GM19468 (cell line): Measurements from ENCODE around the gene CCSAP.
"Not testable (repeated sequence)": the region's sequence is repeated elsewhere in the genome, so short reads cannot be mapped to it uniquely, and the experiment has no call there.

Experiments used
- ATAC-seq: cut with Tn5 transposase; IDR thresholded peaks from one replicate; pipeline ENCODE4 v1.9.1; 2021; ENCODE audit warnings: mild to moderate bottlenecking, moderate library complexity, moderate number of reproducible peaks; ENCODE audit not compliant: unreplicated experiment; ENCODE audit errors: extremely low read depth

Gene CCSAP

GRCh38 chr1:229342656-229343569, at the start of gene CCSAP:
Gene CCSAP, minus strand, starts transcription at chr1:229343047. Its CDS starts 582 bp downstream, at chr1:229342465.
- peak; percentile 29 for ATAC-seq

GRCh38 chr1:229390130-229390529, 47.3 kb upstream of the CCSAP start:
- no peak for ATAC-seq

- ATAC-seq: no peak
Measured at GRCh38 chr1:229388897-229389580, 46.2 kb upstream of the CCSAP start.

- no peak for ATAC-seq
Measured at GRCh38 chr1:229385853-229386456, 43.1 kb upstream of the CCSAP start.

- ATAC-seq: no peak
Measured at GRCh38 chr1:229384822-229385221, 42.0 kb upstream of the CCSAP start.

- no peak for ATAC-seq
Measured at GRCh38 chr1:229383961-229384360, 41.1 kb upstream of the CCSAP start.

GRCh38 chr1:229383188-229383587, 40.3 kb upstream of the CCSAP start:
- ATAC-seq: no peak

- no peak for ATAC-seq
Measured at GRCh38 chr1:229381234-229381633, 38.4 kb upstream of the CCSAP start.

GRCh38 chr1:229380536-229381160, 37.8 kb upstream of the CCSAP start:
- ATAC-seq: no peak

GRCh38 chr1:229379846-229380245, 37.0 kb upstream of the CCSAP start:
- ATAC-seq: no peak

- no peak for ATAC-seq
Measured at GRCh38 chr1:229378586-229379367, 35.9 kb upstream of the CCSAP start.

GRCh38 chr1:229378035-229378434, 35.2 kb upstream of the CCSAP start:
- ATAC-seq: not testable (repeated sequence)

- no peak for ATAC-seq
Measured at GRCh38 chr1:229377429-229377828, 34.6 kb upstream of the CCSAP start.

- no peak for ATAC-seq
Measured at GRCh38 chr1:229376521-229376920, 33.7 kb upstream of the CCSAP start.

GRCh38 chr1:229374485-229374884, 31.6 kb upstream of the CCSAP start:
- no peak for ATAC-seq

GRCh38 chr1:229373395-229373794, 30.5 kb upstream of the CCSAP start:
- no peak for ATAC-seq

- no peak for ATAC-seq
Measured at GRCh38 chr1:229372251-229372650, 29.4 kb upstream of the CCSAP start.

- no peak for ATAC-seq
Measured at GRCh38 chr1:229371624-229372023, 28.8 kb upstream of the CCSAP start.

- ATAC-seq: no peak
Measured at GRCh38 chr1:229370601-229371021, 27.8 kb upstream of the CCSAP start.

GRCh38 chr1:229368347-229368746, 25.5 kb upstream of the CCSAP start:
- ATAC-seq: peak; percentile 71
